KMS-11 (cell line): Measurements from ENCODE around the gene SERTAD3.
A peak's percentile ranks its signal among the peaks of the same experiment; 100 is the strongest.
"Not testable (repeated sequence)": the region's sequence is repeated elsewhere in the genome, so short reads cannot be mapped to it uniquely, and the experiment has no call there.

Source experiments
- H2AFZ ChIP-seq: fragments of 200-600 bp; sonication (generic); 2 replicates; pipeline ENCODE4 v1.6.1; 2016; ENCODE audit warnings: antibody characterized with exemption, mixed run types, low read depth
- H3K27ac ChIP-seq: fragments of 200-600 bp; sonication (generic); 2 replicates; pipeline ENCODE4 v1.6.1; 2016; ENCODE audit warnings: mild to moderate bottlenecking, mixed run types
- H3K27me3 ChIP-seq: fragments of 200-600 bp; sonication (generic); 2 replicates; pipeline ENCODE4 v1.6.1; 2017; ENCODE audit warnings: mild to moderate bottlenecking, low read depth, mixed run types, moderate library complexity; ENCODE audit not compliant: insufficient read depth
- H3K36me3 ChIP-seq: fragments of 200-600 bp; sonication (generic); 2 replicates; pipeline ENCODE4 v1.6.1; 2017; ENCODE audit warnings: mild to moderate bottlenecking, mixed run types; ENCODE audit not compliant: insufficient read depth
- H3K4me1 ChIP-seq: fragments of 200-600 bp; sonication (generic); 2 replicates; pipeline ENCODE4 v1.6.1; 2016; ENCODE audit warnings: mild to moderate bottlenecking, low read depth, mixed run types; ENCODE audit not compliant: poor library complexity, severe bottlenecking
- H3K4me2 ChIP-seq: fragments of 200-600 bp; sonication (generic); 2 replicates; pipeline ENCODE4 v1.7.0; 2016; ENCODE audit warnings: mild to moderate bottlenecking, mixed run types
- H3K4me3 ChIP-seq: fragments of 200-600 bp; sonication (generic); IDR thresholded peaks from 2 replicates; pipeline ENCODE4 v1.6.1; 2017; ENCODE audit warnings: low read depth, low read length, mixed read lengths; ENCODE audit not compliant: insufficient read depth
- H3K79me2 ChIP-seq: fragments of 200-600 bp; sonication (generic); 2 replicates; pipeline ENCODE4 v1.6.1; 2016; ENCODE audit warnings: low read depth, mixed run types; ENCODE audit not compliant: insufficient read depth
- H3K9ac ChIP-seq: fragments of 200-600 bp; sonication (generic); 2 replicates; pipeline ENCODE4 v1.6.1; 2016; ENCODE audit warnings: mild to moderate bottlenecking, mixed run types
- H4K20me1 ChIP-seq: fragments of 200-600 bp; sonication (generic); 2 replicates; pipeline ENCODE4 v1.6.1; 2016; ENCODE audit warnings: mild to moderate bottlenecking, mixed run types; ENCODE audit not compliant: insufficient read depth
- TF ChIP-seq, protein P1 (sequence below): fragments of 200-600 bp; sonication (generic); conservative IDR thresholded peaks from 2 replicates; pipeline ENCODE4 v1.6.1; 2017; ENCODE audit warnings: low read depth, mild to moderate bottlenecking, antibody characterized with exemption, low read length, moderate library complexity, mixed read lengths

The SERTAD3 gene

DNA sequence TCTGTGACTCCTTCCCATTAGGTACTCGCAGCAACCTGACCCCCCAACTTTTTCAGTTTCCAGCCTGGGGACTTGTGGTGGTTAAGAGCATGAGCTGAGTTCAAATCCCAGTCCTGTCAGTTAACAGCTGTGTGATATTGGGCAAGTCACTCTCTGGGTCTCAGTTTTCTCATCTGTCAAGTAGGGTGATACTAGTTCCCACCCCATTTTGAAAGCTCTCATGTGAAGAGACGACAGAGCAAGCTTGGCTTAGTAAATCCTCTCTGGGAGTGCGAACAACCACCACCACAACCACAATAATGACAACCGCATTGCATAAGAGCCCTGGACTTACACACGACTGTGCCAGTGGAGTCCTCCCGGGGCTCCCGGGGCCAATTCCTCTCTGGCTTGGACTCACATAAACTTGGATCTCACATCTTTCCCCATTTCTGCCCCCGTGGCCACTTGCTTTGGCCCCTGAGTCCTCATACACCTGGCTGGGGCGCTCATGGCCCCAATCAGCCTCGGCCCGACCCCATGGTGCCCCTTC lies 21.0 kb upstream of the SERTAD3 start:
- Histone ChIP-seq H3K27me3 (no peaks in the 10 kb centered on the region; the same call in 1 of the 2 replicates), H3K4me3 (no peak overlapping the region), H3K9ac (peak overlapping the region; percentile 54; the same call in 1 of the 2 replicates), H3K36me3 (no peaks in the 10 kb centered on the region), H3K4me2 (peak overlapping the region; percentile 41), H3K27ac (peak overlapping the region; percentile 35), H2AFZ (peak overlapping the region; percentile 95), H3K4me1 (peaks cover 28% of the 10 kb centered on the region), H3K79me2 (no peaks in the 10 kb centered on the region), H4K20me1 (no peaks in the 10 kb centered on the region)
- TF ChIP-seq, protein P1, sequence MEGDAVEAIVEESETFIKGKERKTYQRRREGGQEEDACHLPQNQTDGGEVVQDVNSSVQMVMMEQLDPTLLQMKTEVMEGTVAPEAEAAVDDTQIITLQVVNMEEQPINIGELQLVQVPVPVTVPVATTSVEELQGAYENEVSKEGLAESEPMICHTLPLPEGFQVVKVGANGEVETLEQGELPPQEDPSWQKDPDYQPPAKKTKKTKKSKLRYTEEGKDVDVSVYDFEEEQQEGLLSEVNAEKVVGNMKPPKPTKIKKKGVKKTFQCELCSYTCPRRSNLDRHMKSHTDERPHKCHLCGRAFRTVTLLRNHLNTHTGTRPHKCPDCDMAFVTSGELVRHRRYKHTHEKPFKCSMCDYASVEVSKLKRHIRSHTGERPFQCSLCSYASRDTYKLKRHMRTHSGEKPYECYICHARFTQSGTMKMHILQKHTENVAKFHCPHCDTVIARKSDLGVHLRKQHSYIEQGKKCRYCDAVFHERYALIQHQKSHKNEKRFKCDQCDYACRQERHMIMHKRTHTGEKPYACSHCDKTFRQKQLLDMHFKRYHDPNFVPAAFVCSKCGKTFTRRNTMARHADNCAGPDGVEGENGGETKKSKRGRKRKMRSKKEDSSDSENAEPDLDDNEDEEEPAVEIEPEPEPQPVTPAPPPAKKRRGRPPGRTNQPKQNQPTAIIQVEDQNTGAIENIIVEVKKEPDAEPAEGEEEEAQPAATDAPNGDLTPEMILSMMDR = no peak

DNA sequence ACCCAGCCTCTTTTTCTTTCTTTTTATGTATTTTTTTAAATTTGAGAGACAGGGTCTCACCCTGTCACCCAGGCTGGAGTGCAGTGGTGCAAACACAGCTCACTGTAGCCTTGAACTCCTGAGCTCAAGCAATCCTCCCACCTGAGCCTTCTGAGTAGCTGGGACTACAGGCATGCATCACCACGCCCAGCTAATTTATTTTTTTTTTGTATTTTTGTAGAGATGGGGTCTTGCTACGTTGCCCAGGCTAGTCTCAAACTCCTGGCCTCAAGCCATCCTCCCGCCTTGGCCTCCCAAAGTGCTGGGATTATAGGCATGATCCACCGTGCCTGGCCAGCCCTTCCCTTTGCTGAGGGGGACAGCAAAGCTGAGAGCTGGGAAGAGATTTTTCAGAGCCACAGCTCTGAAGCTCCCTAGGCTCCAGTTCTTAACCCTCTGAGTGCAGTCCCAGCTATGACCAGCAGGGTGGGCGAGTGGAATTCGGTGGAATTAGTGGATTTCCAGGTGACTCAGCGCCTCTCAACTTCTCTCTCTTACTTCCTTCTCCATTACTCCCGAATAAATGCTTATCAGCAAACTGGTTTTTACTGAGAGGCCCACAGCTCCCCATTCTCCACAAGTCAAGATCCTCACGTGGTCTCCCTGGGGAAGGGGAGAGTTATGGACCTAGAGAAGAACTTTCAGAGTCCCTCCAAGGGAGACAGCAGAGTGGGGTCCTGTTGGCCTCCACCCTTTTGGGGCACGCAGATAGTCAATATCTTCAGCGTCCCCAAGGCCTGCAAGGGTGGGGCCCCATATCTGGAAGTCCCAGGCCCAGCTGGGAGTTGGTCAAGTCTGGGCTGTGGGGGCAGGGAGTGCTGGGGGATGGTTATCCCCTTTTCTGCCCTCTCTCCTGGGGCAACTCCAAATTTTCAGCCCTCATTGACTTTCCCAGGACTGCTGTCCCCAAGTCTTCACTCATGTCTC lies 20.2 kb upstream of the SERTAD3 start:
- no peak overlapping the region for H3K4me3 ChIP-seq
- peak overlapping the region; percentile 41 for H3K4me2 ChIP-seq
- H3K79me2 ChIP-seq = no peaks in the 10 kb centered on the region
- peaks cover 28% of the 10 kb centered on the region for H3K4me1 ChIP-seq
- no peaks in the 10 kb centered on the region for H4K20me1 ChIP-seq
- peak overlapping the region; percentile 95; the same call in 1 of the 2 replicates for H2AFZ ChIP-seq
- peak overlapping the region; percentile 35; the same call in 1 of the 2 replicates for H3K27ac ChIP-seq
- TF ChIP-seq, protein P1 = peak; percentile 93
- H3K36me3 ChIP-seq = no peaks in the 10 kb centered on the region
- H3K27me3 ChIP-seq = no peaks in the 10 kb centered on the region; the same call in 1 of the 2 replicates
- peak overlapping the region; percentile 54; the same call in 1 of the 2 replicates for H3K9ac ChIP-seq

DNA sequence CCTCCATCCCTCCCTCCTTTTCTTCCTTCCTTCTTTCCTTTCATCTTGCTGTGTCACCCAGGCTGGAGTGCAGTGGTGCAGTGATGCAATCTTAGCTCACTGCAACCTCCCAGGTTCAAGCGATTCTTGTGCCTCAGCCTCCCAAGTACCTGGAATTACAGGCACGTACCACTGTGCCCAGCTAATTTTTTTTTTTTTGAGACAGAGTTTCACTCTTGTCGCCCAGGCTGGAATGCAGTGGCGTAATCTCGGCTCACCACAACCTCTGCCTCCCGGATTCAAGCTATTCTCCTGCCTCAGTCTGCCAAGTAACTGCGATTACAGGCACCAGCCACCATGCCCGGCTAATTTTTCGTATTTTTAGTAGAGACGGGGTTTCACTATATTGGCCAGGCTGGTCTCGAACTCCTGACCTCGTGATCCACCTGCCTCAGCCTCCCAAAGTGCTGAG lies 19.5 kb upstream of the SERTAD3 start:
- not testable (repeated sequence) for H3K27me3 ChIP-seq, H2AFZ ChIP-seq, H3K4me2 ChIP-seq, H3K36me3 ChIP-seq, H4K20me1 ChIP-seq, H3K79me2 ChIP-seq, H3K9ac ChIP-seq, H3K4me3 ChIP-seq
- H3K4me1 ChIP-seq = peaks cover 28% of the 10 kb centered on the region
- H3K27ac ChIP-seq = peak overlapping the region; percentile 35; the same call in 1 of the 2 replicates

DNA sequence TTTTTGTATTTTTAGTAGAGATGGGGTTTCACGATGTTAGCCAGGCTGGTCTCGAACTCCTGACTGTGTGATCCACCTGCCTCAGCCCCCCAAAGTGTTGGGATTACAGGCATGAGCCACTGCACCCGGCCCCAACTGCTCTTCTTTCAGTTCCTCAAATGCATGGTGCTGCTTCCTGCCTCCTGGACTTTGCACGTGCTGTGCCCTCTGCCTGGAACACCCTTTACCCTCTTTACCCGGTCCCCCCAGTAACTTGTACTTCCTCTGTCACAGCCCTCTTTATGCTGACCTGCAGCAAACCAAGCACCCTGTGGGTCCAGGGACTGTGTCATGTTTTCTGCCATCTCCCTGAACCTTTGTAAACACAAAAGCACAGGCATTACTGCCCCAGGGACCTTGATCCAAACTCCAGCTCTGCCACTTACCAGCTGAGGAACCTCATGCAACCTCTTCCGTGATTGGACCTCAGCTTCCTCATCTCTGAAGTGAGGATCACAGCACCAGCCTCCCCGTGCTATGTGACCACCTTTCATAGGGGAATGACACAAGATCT lies 17.6 kb upstream of the SERTAD3 start:
- H4K20me1 ChIP-seq = no peaks in the 10 kb centered on the region
- no peaks in the 10 kb centered on the region for H3K27me3 ChIP-seq
- H2AFZ ChIP-seq = no peak overlapping the region
- H3K4me1 ChIP-seq = peaks cover 28% of the 10 kb centered on the region
- no peaks in the 10 kb centered on the region for H3K79me2 ChIP-seq
- no peak overlapping the region for H3K4me3 ChIP-seq
- no peak overlapping the region for H3K4me2 ChIP-seq
- no peaks in the 10 kb centered on the region for H3K36me3 ChIP-seq
- H3K27ac ChIP-seq = no peak overlapping the region
- no peak overlapping the region for H3K9ac ChIP-seq
- TF ChIP-seq, protein P1 = no peak
